ES-I3 (cell line): ENCODE data around the gene CHRDL1.
"Not testable (repeated sequence)": the region's sequence is repeated elsewhere in the genome, so short reads cannot be mapped to it uniquely, and the experiment has no call there.

Experiments
- H3K36me3 ChIP-seq: 2 replicates; pipeline ENCODE4 v1.6.1; 2013; ENCODE audit warnings: mild to moderate bottlenecking, low read length, control low read depth, moderate library complexity; ENCODE audit not compliant: insufficient read depth
- H3K4me1 ChIP-seq: 2 replicates; pipeline ENCODE4 v1.6.1; 2013; ENCODE audit warnings: mild to moderate bottlenecking, control low read depth, low read length; ENCODE audit not compliant: insufficient read depth
- H3K9ac ChIP-seq: 2 replicates; pipeline ENCODE4 v1.6.1; 2013; ENCODE audit warnings: low read depth, mild to moderate bottlenecking, low read length, moderate library complexity
- H3K9me3 ChIP-seq: 2 replicates; pipeline ENCODE4 v1.6.1; 2013; ENCODE audit warnings: mild to moderate bottlenecking, low read length, moderate library complexity; ENCODE audit not compliant: control insufficient read depth, insufficient read depth

Gene CHRDL1

GRCh38 chrX:110795645-110796406 is at the start of gene CHRDL1:
Gene CHRDL1, minus strand, starts transcription at chrX:110795817. Its CDS starts 3,636 bp downstream, at chrX:110792181.
- H3K9ac ChIP-seq: peak within 1 kb of the TSS; percentile 70

GRCh38 chrX:110836982-110837381 is 41.4 kb upstream of the CHRDL1 start:
- Histone ChIP-seq H3K4me1 (no peaks in the 10 kb centered on the region), H3K36me3 (no peaks in the 10 kb centered on the region), H3K9me3 (no peaks in the 10 kb centered on the region), H3K9ac (no peak overlapping the region)

More at GRCh38 chrX:110795645-110796406, at the start of gene CHRDL1:
- H3K4me1 ChIP-seq: peaks cover 10% of the 10 kb centered on the region; the same call in 1 of the 2 replicates
- H3K36me3 ChIP-seq: no peaks in the 10 kb centered on the region
- H3K9me3 ChIP-seq: no peaks in the 10 kb centered on the region

GRCh38 chrX:110836451-110836850 is 40.8 kb upstream of the CHRDL1 start:
- Histone ChIP-seq H3K4me1 (no peaks in the 10 kb centered on the region), H3K9me3 (no peaks in the 10 kb centered on the region), H3K9ac (no peak overlapping the region), H3K36me3 (no peaks in the 10 kb centered on the region)

- Histone ChIP-seq H3K9me3 (no peaks in the 10 kb centered on the region), H3K9ac (no peak overlapping the region), H3K4me1 (no peaks in the 10 kb centered on the region), H3K36me3 (no peaks in the 10 kb centered on the region)
These were observed 40.4 kb upstream of the CHRDL1 start for GRCh38 chrX:110836001-110836400.

- Histone ChIP-seq H3K36me3 (no peaks in the 10 kb centered on the region), H3K9me3 (no peaks in the 10 kb centered on the region), H3K9ac (no peak overlapping the region), H3K4me1 (no peaks in the 10 kb centered on the region)
These were observed 30.4 kb upstream of the CHRDL1 start for GRCh38 chrX:110825972-110826371.

- H3K9ac ChIP-seq, H3K4me1 ChIP-seq, H3K9me3 ChIP-seq, H3K36me3 ChIP-seq: not testable (repeated sequence)
These were observed 20.9 kb upstream of the CHRDL1 start for GRCh38 chrX:110816543-110816942.

GRCh38 chrX:110806145-110806544 is 10.5 kb upstream of the CHRDL1 start:
- Histone ChIP-seq H3K36me3 (no peaks in the 10 kb centered on the region), H3K9ac (no peak overlapping the region), H3K4me1 (0 out of 2 replicates have a peak, but pooled peaks cover 4% of the 10 kb centered on the region), H3K9me3 (no peaks in the 10 kb centered on the region)

GRCh38 chrX:110805303-110805702 is 9.7 kb upstream of the CHRDL1 start:
- Histone ChIP-seq H3K4me1 (0 out of 2 replicates have a peak, but pooled peaks cover 4% of the 10 kb centered on the region), H3K9ac (no peak overlapping the region), H3K36me3 (no peaks in the 10 kb centered on the region), H3K9me3 (no peaks in the 10 kb centered on the region)

GRCh38 chrX:110804446-110804845 is 8.8 kb upstream of the CHRDL1 start:
- no peak overlapping the region for H3K9ac ChIP-seq
- no peaks in the 10 kb centered on the region for H3K9me3 ChIP-seq

GRCh38 chrX:110803506-110803905 is 7.9 kb upstream of the CHRDL1 start:
- H3K9ac ChIP-seq: no peak overlapping the region
- 0 out of 2 replicates have a peak, but pooled peaks cover 4% of the 10 kb centered on the region for H3K4me1 ChIP-seq
- H3K9me3 ChIP-seq: no peaks in the 10 kb centered on the region
- H3K36me3 ChIP-seq: no peaks in the 10 kb centered on the region

More at GRCh38 chrX:110804446-110804845, 8.8 kb upstream of the CHRDL1 start:
- 0 out of 2 replicates have a peak, but pooled peaks cover 4% of the 10 kb centered on the region for H3K4me1 ChIP-seq
- no peaks in the 10 kb centered on the region for H3K36me3 ChIP-seq

GRCh38 chrX:110796407-110796697 is 735 bp upstream of the CHRDL1 start:
- H3K9me3 ChIP-seq: no peaks in the 10 kb centered on the region
- H3K36me3 ChIP-seq: no peaks in the 10 kb centered on the region
- peaks cover 10% of the 10 kb centered on the region; the same call in 1 of the 2 replicates for H3K4me1 ChIP-seq
- peak overlapping the region; percentile 70 for H3K9ac ChIP-seq

- Histone ChIP-seq H3K9me3 (no peaks in the 10 kb centered on the region), H3K9ac (peak overlapping the region; percentile 70; the same call in 1 of the 2 replicates), H3K4me1 (peaks cover 10% of the 10 kb centered on the region; the same call in 1 of the 2 replicates), H3K36me3 (no peaks in the 10 kb centered on the region)
These were observed 1.0 kb downstream of the CHRDL1 start for GRCh38 chrX:110794601-110795000.

GRCh38 chrX:110791071-110791470 is 4.5 kb downstream of the CHRDL1 start:
- Histone ChIP-seq H3K9ac (no peak overlapping the region), H3K36me3 (no peaks in the 10 kb centered on the region), H3K9me3 (no peaks in the 10 kb centered on the region), H3K4me1 (peaks cover 10% of the 10 kb centered on the region; the same call in 1 of the 2 replicates)

GRCh38 chrX:110786486-110786885 is 9.1 kb downstream of the CHRDL1 start:
- H3K4me1 ChIP-seq: no peaks in the 10 kb centered on the region
- H3K9ac ChIP-seq: no peak overlapping the region
- H3K9me3 ChIP-seq: no peaks in the 10 kb centered on the region
- no peaks in the 10 kb centered on the region for H3K36me3 ChIP-seq

GRCh38 chrX:110759785-110760184 is 35.8 kb downstream of the CHRDL1 start:
- no peak overlapping the region for H3K9ac ChIP-seq
- H3K4me1 ChIP-seq: no peaks in the 10 kb centered on the region
- H3K9me3 ChIP-seq: no peaks in the 10 kb centered on the region
- no peaks in the 10 kb centered on the region for H3K36me3 ChIP-seq
